A549 (cell line): ENCODE measurements around the gene CD36. TPM values are rescaled to one million over a fixed set of nuclear protein-coding genes. Genes with fewer than 3 reads are reported as not detected.

Source experiments
- ATAC-seq, 2 experiments: fragments of 200-7000 bp in 1 of 2; fragments of >200 bp in 1 of 2; cut with Nextera tagmentation in 1 of 2; cut with Tn5 transposase in 1 of 2; 3 replicates each; pipeline versions ENCODE4 v1.8.0 to v1.9.1; 2018 to 2020; ENCODE audit warnings: mild to moderate bottlenecking in 1 of 2, moderate library complexity in 1 of 2
- CTCF ChIA-PET: fragments of 300-600 bp; sonication (Branson Sonifier 250); formaldehyde crosslinking; extraction: SDS; loops from one replicate; lab custom pipeline; 2021; ENCODE audit warnings: antibody characterized with exemption, inconsistent platforms; lab: Yijun Ruan, JAX
- POLR2A ChIA-PET: fragments of 350-600 bp; formaldehyde crosslinking; extraction: SDS; loops from one replicate; lab custom pipeline; 2021; ENCODE audit warnings: antibody characterized with exemption, inconsistent platforms; lab: Yijun Ruan, JAX
- DNase-seq, 2 experiments: peaks; one replicate each; pipeline versions ENCODE4 v3.0.0 to v3.0.0-alpha.2; 2011 to 2016; ENCODE audit warnings: low read depth in 1 of 2, low spot score in 1 of 2
- FAIRE-seq: peaks from 2 replicates; lab custom pipeline; 2011; peaks lifted over from hg19 to GRCh38; lab: Jason Lieb, UNC
- H3K27ac ChIP-seq, 2 experiments: fragments of >200 bp; sonication (Bioruptor Twin); formaldehyde crosslinking; 3 replicates each; pipeline ENCODE4 v1.5.1; 2016 to 2017
- H3K4me1 ChIP-seq: fragments of >200 bp; sonication (Bioruptor Twin); formaldehyde crosslinking; 3 replicates; pipeline ENCODE4 v1.6.1; 2016
- H3K4me2 ChIP-seq: fragments of >200 bp; sonication (Bioruptor Twin); formaldehyde crosslinking; 3 replicates; pipeline ENCODE4 v1.6.1; 2016
- H3K4me3 ChIP-seq: fragments of >200 bp; sonication (Bioruptor Twin); formaldehyde crosslinking; 3 replicates; pipeline ENCODE4 v1.5.1; 2016
- H3K9me3 ChIP-seq: fragments of >200 bp; sonication (Bioruptor Twin); formaldehyde crosslinking; 3 replicates; pipeline ENCODE4 v1.6.1; 2016
- CBX2 ChIP-seq: fragments of 200-600 bp; sonication (generic); IDR thresholded peaks from 2 replicates; pipeline ENCODE4 v1.6.1; 2016; ENCODE audit warnings: low read depth, mild to moderate bottlenecking, borderline replicate concordance
- CBX8 ChIP-seq: fragments of 200-600 bp; sonication (generic); IDR thresholded peaks from 2 replicates; pipeline ENCODE4 v1.6.1; 2016
- CHD2 ChIP-seq: fragments of 150-350 bp; IDR thresholded peaks from 2 replicates; pipeline ENCODE4 v1.6.1; 2014; ENCODE audit warnings: low read length; ENCODE audit not compliant: partially characterized antibody
- CHD4 ChIP-seq: fragments of 200-600 bp; sonication (generic); IDR thresholded peaks from 2 replicates; pipeline ENCODE4 v1.6.1; 2016; ENCODE audit warnings: antibody characterized with exemption, mild to moderate bottlenecking, borderline replicate concordance
- E2F6 ChIP-seq: IDR thresholded peaks from 2 replicates; pipeline ENCODE4 v1.6.1; 2012; ENCODE audit warnings: low read depth, borderline replicate concordance
- EHF ChIP-seq: fragments of 250-450 bp; sonication (Bioruptor Pico); IDR thresholded peaks from 2 replicates; pipeline ENCODE4 v1.5.0; 2020; ENCODE audit warnings: mild to moderate bottlenecking
- FOSB ChIP-seq: fragments of 250-450 bp; sonication (Bioruptor Pico); IDR thresholded peaks from 2 replicates; pipeline ENCODE4 v1.5.0; 2020; ENCODE audit warnings: mild to moderate bottlenecking, moderate library complexity
- GATA3 ChIP-seq: IDR thresholded peaks from 2 replicates; pipeline ENCODE4 v1.6.1; 2012; ENCODE audit warnings: borderline replicate concordance
- HEYL ChIP-seq: fragments of 250-450 bp; sonication (Bioruptor Pico); IDR thresholded peaks from 2 replicates; pipeline ENCODE4 v1.8.0; 2021; ENCODE audit warnings: mild to moderate bottlenecking, moderate library complexity
- HOXA7 ChIP-seq: fragments of 250-450 bp; sonication (Bioruptor Pico); IDR thresholded peaks from 2 replicates; pipeline ENCODE4 v1.5.0; 2020; ENCODE audit warnings: mild to moderate bottlenecking, moderate library complexity
- HOXB13 ChIP-seq: fragments of 250-450 bp; sonication (Bioruptor Pico); IDR thresholded peaks from 2 replicates; pipeline ENCODE4 v1.5.0; 2020; ENCODE audit warnings: low read depth, mild to moderate bottlenecking, moderate library complexity
- HOXB5 ChIP-seq: fragments of 250-450 bp; sonication (Bioruptor Pico); IDR thresholded peaks from 2 replicates; pipeline ENCODE4 v1.5.0; 2020; ENCODE audit warnings: mild to moderate bottlenecking, moderate library complexity
- JUNB ChIP-seq: fragments of >200 bp; sonication (Bioruptor Twin); formaldehyde crosslinking; IDR thresholded peaks from 2 replicates; pipeline ENCODE4 v1.6.1; 2016
- MAZ ChIP-seq: fragments of 150-350 bp; IDR thresholded peaks from 2 replicates; pipeline ENCODE4 v1.6.1; 2014; ENCODE audit warnings: antibody characterized with exemption, low read depth, low read length, borderline replicate concordance
- NFE2L2 ChIP-seq: fragments of 150-350 bp; conservative IDR thresholded peaks from 2 replicates; pipeline ENCODE4 v1.6.1; 2014; ENCODE audit warnings: low read length
- NPAS2 ChIP-seq: fragments of 250-450 bp; sonication (Bioruptor Pico); IDR thresholded peaks from 2 replicates; pipeline ENCODE4 v1.8.0; 2022; ENCODE audit warnings: mild to moderate bottlenecking, moderate library complexity, borderline replicate concordance
- NR3C1 ChIP-seq: fragments of >200 bp; sonication (Bioruptor Twin); formaldehyde crosslinking; IDR thresholded peaks from 3 replicates; pipeline ENCODE4 v1.6.1; 2017
- PHF8 ChIP-seq: fragments of 200-600 bp; sonication (generic); IDR thresholded peaks from 2 replicates; pipeline ENCODE4 v1.6.1; 2016; ENCODE audit warnings: low read depth, mild to moderate bottlenecking, antibody characterized with exemption, moderate library complexity, borderline replicate concordance
- POLR2A ChIP-seq: IDR thresholded peaks from 2 replicates; pipeline ENCODE4 v1.6.1; 2012; ENCODE audit warnings: mild to moderate bottlenecking, low read length
- RAD21 ChIP-seq, 2 experiments: fragments of >200 bp in 1 of 2; sonication (Bioruptor Twin) in 1 of 2; formaldehyde crosslinking in 1 of 2; IDR thresholded peaks in 1 of 2; conservative IDR thresholded peaks in 1 of 2; 2 replicates in 1 of 2; 3 replicates in 1 of 2; pipeline ENCODE4 v1.6.1; 2012 to 2018; ENCODE audit warnings: inconsistent platforms in 1 of 2
- RARB ChIP-seq: fragments of 250-450 bp; sonication (Bioruptor Pico); IDR thresholded peaks from 2 replicates; pipeline ENCODE4 v1.8.0; 2021; ENCODE audit warnings: mild to moderate bottlenecking, moderate library complexity
- RCOR1 ChIP-seq: fragments of 150-350 bp; IDR thresholded peaks from 2 replicates; pipeline ENCODE4 v1.6.1; 2014; ENCODE audit warnings: antibody characterized with exemption, low read length, low read depth
- RNF2 ChIP-seq: fragments of 200-600 bp; sonication (generic); IDR thresholded peaks from 2 replicates; pipeline ENCODE4 v1.6.1; 2016; ENCODE audit warnings: low read depth, mild to moderate bottlenecking, antibody characterized with exemption, moderate library complexity, borderline replicate concordance
- TP53 ChIP-seq: fragments of 250-450 bp; sonication (Bioruptor Pico); IDR thresholded peaks from 2 replicates; pipeline ENCODE4 v1.5.0; 2021; ENCODE audit warnings: mild to moderate bottlenecking, moderate library complexity
- ZC3H11A ChIP-seq: fragments of 450-650 bp; IDR thresholded peaks from 2 replicates; pipeline ENCODE4 v1.6.1; 2014; ENCODE audit warnings: antibody characterized with exemption, mild to moderate bottlenecking
- ZNF302 ChIP-seq: fragments of 250-450 bp; sonication (Bioruptor Pico); IDR thresholded peaks from 2 replicates; pipeline ENCODE4 v1.9.0; 2021; ENCODE audit warnings: inconsistent platforms, mild to moderate bottlenecking, moderate library complexity
- WGBS: methylation state at CpG from one replicate; pipeline ENCODE4 v1.1.6; 2017; ENCODE audit errors: missing lambda C conversion rate; 5-methylcytosine and 5-hydroxymethylcytosine counted together
- polyA plus RNA-seq, 4 experiments: library from polyadenylated mRNA; depleted of rRNA in 3 of 4; stranded (reverse); fragments of >200 nt; fragmentation: RNase III in 1 of 4; extraction: RNeasy Plus Mini Kit Qiagen cat#74134 plus additional on column Dnase treatment in 1 of 4; gene quantifications; 2 replicates in 3 of 4; 3 replicates in 1 of 4; pipeline ENCODE4 v1.2.3, GENCODE V29; 2011 to 2017
- TF ChIP-seq, protein P1 (sequence below): fragments of >200 bp; sonication (Bioruptor Twin); formaldehyde crosslinking; IDR thresholded peaks from 2 replicates; pipeline ENCODE4 v1.6.1; 2016
- TF ChIP-seq, protein P2 (sequence below): fragments of 450-650 bp; IDR thresholded peaks from 2 replicates; pipeline ENCODE4 v1.6.1; 2014; ENCODE audit warnings: antibody characterized with exemption
- TF ChIP-seq, protein P3 (sequence below): fragments of 250-450 bp; sonication (Bioruptor Pico); IDR thresholded peaks from 2 replicates; pipeline ENCODE4 v1.5.0; 2020; ENCODE audit warnings: low read depth, mild to moderate bottlenecking, moderate library complexity
- TF ChIP-seq, protein P4 (sequence below): fragments of >200 bp; sonication (Bioruptor Twin); formaldehyde crosslinking; IDR thresholded peaks from 3 replicates; pipeline ENCODE4 v1.6.1; 2016
- TF ChIP-seq, protein P5 (sequence below): IDR thresholded peaks from 2 replicates; pipeline ENCODE4 v1.6.1; 2012

CD36 gene
- polyA plus RNA-seq, 2 of the 4 experiments (the other 2 are of a cell fraction): 0.12 to 0.37 TPM

DNA sequence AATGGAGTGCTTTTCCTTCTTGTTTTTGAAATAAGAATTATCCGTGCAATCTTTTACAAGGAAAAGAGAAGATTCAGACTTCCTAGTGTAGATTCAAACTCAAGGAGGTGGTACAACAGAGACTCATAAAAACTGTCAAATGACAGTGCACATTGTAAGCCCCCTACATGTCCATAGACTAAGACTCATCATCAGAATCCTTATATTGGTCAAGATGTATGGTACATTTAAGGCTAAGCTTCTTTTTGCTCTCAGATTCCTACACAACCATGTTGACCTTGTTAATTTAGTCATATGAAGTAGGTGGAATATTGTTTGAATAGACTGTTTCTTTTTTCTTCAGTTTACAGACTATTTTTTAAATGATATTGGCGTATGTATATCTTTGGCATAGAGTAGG lies 11.6 kb downstream of the CD36 start:
- H3K9me3 ChIP-seq: no peaks in the 10 kb centered on the region
- POLR2A ChIA-PET: no interaction called here
- no peak for ATAC-seq
- CTCF ChIA-PET: no interaction called here
- TF ChIP-seq MAZ (no peak), CHD4 (no peak), HOXB5 (CRISPR knock-in tag) (no peak), GATA3 (no peak), FOSB (CRISPR knock-in tag) (no peak), TP53 (CRISPR knock-in tag) (no peak), HEYL (no peak), RARB (no peak), POLR2A (no peak), NPAS2 (no peak), NFE2L2 (no peak), CBX8 (no peak), EHF (no peak), RAD21 (conservative IDR thresholded peaks at IDR 0.05 in 1 of 2, IDR thresholded peaks at IDR 0.05 in 1 of 2) (no peak), HOXB13 (no peak)
- TF ChIP-seq, protein P1, sequence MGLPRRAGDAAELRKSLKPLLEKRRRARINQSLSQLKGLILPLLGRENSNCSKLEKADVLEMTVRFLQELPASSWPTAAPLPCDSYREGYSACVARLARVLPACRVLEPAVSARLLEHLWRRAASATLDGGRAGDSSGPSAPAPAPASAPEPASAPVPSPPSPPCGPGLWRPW: no peak
- TF ChIP-seq, protein P2, sequence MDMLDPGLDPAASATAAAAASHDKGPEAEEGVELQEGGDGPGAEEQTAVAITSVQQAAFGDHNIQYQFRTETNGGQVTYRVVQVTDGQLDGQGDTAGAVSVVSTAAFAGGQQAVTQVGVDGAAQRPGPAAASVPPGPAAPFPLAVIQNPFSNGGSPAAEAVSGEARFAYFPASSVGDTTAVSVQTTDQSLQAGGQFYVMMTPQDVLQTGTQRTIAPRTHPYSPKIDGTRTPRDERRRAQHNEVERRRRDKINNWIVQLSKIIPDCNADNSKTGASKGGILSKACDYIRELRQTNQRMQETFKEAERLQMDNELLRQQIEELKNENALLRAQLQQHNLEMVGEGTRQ: no peak
- TF ChIP-seq, protein P3, sequence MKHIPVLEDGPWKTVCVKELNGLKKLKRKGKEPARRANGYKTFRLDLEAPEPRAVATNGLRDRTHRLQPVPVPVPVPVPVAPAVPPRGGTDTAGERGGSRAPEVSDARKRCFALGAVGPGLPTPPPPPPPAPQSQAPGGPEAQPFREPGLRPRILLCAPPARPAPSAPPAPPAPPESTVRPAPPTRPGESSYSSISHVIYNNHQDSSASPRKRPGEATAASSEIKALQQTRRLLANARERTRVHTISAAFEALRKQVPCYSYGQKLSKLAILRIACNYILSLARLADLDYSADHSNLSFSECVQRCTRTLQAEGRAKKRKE (CRISPR knock-in tag): no peak
- no peak for FAIRE-seq
- DNase-seq: no peak
- no peaks in the 10 kb centered on the region for H3K4me1 ChIP-seq
- no peak overlapping the region for H3K4me3 ChIP-seq
- no peak overlapping the region for H3K27ac ChIP-seq
- WGBS: 86% methylated on average over 2 of the region's 2 CpGs
- H3K4me2 ChIP-seq: no peak overlapping the region

GRCh38 chr7:80651471-80651870 lies 13.0 kb downstream of the CD36 start:
- CTCF ChIA-PET: interaction anchor here (1.2 to 2.2 kb wide), 2 partner anchors 223 to 819 kb away, joined by 3 to 10 read pairs; no protein-coding TSS in a partner anchor
- Histone ChIP-seq H3K27ac (no peak overlapping the region), H3K4me1 (no peaks in the 10 kb centered on the region), H3K9me3 (no peaks in the 10 kb centered on the region), H3K4me3 (no peak overlapping the region), H3K4me2 (no peak overlapping the region)
- TF ChIP-seq, protein P4, sequence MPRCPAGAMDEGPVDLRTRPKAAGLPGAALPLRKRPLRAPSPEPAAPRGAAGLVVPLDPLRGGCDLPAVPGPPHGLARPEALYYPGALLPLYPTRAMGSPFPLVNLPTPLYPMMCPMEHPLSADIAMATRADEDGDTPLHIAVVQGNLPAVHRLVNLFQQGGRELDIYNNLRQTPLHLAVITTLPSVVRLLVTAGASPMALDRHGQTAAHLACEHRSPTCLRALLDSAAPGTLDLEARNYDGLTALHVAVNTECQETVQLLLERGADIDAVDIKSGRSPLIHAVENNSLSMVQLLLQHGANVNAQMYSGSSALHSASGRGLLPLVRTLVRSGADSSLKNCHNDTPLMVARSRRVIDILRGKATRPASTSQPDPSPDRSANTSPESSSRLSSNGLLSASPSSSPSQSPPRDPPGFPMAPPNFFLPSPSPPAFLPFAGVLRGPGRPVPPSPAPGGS: no peak
- no peak for TF ChIP-seq RCOR1
- TF ChIP-seq CBX2: no peak
- no peak for TF ChIP-seq HOXB13
- TF ChIP-seq HOXA7: no peak
- no peak for TF ChIP-seq ZC3H11A
- TF ChIP-seq, protein P1: no peak
- no peak for TF ChIP-seq FOSB (CRISPR knock-in tag)
- TF ChIP-seq CHD2: no peak
- TF ChIP-seq NR3C1: no peak
- TF ChIP-seq JUNB: no peak
- no peak for TF ChIP-seq NFE2L2
- TF ChIP-seq PHF8: no peak
- no peak for TF ChIP-seq ZNF302 (CRISPR knock-in tag)
- TF ChIP-seq E2F6: no peak
- no peak for TF ChIP-seq NPAS2
- TF ChIP-seq RNF2: no peak
- TF ChIP-seq, protein P5, sequence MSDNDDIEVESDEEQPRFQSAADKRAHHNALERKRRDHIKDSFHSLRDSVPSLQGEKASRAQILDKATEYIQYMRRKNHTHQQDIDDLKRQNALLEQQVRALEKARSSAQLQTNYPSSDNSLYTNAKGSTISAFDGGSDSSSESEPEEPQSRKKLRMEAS: no peak
- 88% methylated on average over 5 of the region's 5 CpGs for WGBS
- DNase-seq (no peak), ATAC-seq (no peak), FAIRE-seq (no peak)
- POLR2A ChIA-PET: no interaction called here
